Cerebellar nuclear complex (tissue), 1 donor: ENCODE data around the gene HIGD2A.
"Not testable (repeated sequence)": the region's sequence is repeated elsewhere in the genome, so short reads cannot be mapped to it uniquely, and the experiment has no call there.

Experiments
- DNase-seq, 2 experiments: peaks; one replicate each; lab custom pipeline; 2025; lab: John Stamatoyannopoulos, UW

HIGD2A gene

DNA sequence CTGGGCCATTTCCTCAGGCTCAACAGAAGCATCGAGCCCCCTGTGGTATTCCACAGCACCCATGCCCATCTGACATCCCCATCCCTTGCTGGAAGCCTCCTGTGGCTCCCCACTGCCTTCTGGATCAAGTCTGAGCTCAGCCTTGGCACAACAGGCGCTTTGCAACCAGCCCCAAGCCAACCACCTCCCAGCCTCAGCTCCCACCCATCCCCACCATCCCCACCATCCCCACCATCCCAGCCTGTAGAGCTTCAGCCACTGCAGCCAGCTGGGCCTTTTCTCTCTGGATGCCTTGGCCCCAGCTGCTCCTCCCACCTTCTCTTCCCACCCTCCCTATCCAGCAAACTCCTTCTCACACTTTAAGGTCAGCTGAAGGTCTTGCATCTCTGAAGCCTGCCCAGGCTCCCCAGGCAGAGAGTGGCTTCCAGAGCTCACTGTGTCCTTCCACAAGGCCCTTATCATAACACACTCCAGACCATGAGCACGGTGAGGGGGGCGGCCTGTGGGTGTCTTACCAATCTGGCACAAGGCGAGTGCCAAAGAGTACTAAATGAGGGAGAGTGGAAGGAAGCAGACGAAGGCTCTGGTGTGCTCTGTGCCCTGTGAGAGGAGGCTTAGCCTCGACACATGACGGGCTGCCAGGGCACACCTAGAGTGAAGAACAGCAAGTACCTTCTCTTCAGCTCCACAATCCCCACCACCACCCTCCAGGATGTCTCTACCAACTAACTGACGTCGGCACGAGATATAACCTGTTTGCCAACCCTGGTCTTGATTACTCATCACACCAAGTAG, 6.5 kb downstream of the HIGD2A start:
- no peak for DNase-seq

DNA sequence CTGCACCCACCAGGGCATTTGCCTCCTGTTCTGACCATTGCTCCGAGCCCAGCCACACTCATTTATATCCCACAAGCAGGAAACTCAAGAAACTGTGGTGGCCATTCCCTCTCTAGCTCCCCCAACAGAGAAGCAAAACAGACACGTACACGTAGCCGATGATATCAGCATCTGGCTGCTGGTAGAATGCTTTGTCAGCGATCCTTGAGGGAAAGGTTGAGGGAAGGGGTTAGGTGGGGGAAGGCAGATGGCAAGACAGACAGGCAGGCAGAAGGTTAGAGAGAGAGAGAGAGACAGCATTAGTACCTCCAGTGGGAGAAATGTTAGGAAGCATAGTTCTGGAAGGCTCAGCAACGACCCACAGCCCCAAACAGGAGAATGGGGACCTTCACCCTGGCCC, 7.8 kb downstream of the HIGD2A start:
- no peak for DNase-seq

DNA sequence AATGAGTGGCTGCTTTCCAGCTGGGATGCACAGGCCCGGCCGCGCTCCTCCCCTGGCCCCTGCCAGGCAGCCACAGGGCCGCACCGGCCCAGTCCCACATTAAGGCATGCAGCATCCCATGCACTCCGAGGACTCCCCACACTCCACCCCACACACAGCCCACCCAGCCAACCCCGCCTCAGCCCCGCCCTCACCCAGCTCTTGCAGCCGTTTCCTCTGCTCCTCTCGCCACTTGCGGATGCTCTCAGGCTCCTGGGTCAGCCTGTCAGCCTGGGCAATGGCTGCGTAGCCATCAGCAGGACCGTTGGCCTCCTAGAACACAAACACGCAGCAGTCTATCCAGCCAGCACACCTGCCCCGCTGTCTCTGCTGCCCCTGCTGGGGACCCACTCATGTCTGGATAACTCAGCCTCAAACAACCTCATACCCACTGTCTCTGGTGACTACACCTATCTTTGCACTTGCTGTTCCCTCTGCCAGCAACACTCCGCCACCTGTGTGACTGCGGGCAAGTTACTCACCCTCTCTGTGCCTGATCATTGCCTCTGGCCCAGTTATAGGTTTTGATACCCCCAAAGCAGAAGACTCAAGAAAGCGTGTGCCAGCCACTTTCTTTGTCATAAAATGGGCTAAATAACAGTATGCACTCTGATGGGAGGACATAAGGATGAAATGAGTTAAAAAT, 9.3 kb downstream of the HIGD2A start:
- DNase-seq, result no peak

DNA sequence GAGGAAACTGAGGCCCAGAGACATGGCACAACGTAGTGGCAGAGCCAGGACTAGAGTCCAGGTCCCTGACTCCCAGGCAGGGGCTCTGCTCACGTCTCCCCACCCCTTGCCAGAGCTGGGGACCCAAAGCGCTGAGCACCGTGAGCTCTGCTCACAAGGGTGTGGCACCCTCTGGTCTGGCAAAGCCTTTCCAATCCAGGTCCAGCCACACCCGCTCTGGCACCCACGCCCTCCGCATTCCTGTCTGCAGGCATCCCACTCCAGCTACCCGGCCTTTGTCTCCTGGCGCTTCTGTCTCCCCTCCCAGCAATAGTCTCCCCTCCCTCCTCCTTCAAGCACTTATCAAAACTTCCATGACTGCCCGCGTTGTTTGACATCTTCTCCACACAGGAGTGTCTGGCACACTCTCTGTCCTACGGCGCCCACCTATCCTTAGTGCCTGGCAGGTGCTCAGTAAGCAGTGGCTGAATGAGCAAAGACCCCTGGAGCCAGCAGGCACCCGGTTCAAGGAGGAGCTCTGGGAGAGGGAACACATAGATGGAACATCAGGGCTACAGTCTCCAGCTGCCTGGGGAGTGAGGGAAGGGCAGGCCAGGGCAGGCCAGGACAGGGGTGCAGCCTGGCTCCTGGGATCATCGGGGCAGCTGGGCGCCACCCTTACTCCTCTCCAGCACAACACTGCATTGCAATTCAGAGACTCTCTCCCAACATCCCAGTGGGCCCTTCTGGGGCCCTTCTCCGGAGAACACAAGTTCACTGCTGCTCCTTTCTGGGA, 12.0 kb downstream of the HIGD2A start:
- DNase-seq, result no peak

DNA sequence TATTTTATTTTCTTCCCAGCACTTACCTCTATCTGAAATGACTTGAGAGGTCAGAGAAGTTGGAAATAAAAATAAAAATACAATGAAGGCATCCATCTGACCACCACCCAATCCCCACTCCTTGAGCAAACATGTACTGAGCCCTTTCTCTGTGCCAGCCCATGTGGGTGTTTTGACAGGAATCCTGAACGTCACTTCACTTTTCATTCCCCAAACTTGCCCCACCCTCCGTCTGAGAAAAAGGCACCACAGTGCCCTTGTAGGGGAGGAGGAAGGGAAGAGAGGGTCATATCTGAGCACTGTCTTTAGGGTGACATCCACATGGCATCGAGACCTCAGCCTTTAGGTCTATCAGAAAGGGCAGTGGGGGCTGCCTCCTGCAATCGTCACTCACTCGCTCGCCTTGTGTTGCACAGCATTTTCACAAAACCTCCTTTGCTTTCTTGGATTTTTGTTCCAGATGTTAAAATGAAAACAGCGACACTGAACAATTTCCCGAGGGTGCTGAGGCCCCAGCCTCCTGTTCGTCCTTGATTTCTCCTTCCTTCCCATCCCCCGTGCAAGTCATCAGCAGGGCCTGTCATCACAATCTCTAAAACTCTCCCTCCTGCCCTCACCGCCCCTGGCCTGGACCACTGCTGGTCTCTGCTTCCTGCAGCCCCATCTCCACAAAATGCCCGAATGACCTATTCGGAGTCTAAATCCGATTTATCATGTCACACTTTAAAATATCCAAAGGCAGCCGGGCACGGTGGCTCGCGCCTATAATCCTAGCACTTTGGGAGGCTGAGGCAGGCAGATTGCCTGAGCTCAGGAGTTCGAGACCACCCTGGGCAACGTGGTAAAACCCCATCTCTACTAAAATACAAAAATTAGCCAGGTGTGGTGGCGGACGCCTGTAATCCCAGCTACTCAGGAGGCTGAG, 13.0 kb downstream of the HIGD2A start:
- no peak for DNase-seq

DNA sequence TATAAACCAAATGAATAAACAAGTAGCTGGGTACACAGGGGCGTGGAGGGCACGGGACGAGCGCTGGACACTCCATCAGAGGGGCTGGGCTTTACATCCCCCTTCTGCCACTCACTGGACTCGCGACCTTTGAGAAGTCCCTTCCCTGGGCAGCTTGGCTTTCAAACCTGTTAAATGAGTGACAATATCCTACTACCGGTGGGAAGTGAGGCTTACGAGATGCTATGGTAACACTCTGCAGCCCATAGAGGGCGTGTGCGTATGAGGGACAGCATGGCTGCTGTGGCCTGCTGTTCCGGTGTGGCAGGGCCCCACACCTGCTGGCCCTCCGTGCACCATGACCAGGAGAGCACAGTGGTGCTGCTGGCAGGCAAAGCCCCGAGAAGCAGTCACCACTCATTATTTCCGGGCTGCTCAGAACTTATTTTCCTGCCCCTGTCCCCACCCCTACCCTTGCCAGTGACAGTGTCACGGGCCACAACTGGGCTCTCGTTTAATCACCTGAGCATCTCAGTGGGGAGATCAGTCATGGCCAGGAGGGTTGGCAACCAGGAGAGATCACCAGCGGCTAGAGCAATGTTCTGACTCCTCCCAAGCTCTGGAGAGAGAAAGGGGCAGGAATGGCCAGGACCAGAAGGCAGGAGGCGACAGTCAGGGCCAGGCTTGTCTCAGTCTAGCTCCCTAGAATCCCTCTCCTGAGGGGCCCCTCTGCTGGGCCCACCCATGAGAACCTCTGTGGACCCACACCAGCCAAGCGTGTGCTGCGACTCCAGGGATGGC, 17.3 kb downstream of the HIGD2A start:
- no peak for DNase-seq

DNA sequence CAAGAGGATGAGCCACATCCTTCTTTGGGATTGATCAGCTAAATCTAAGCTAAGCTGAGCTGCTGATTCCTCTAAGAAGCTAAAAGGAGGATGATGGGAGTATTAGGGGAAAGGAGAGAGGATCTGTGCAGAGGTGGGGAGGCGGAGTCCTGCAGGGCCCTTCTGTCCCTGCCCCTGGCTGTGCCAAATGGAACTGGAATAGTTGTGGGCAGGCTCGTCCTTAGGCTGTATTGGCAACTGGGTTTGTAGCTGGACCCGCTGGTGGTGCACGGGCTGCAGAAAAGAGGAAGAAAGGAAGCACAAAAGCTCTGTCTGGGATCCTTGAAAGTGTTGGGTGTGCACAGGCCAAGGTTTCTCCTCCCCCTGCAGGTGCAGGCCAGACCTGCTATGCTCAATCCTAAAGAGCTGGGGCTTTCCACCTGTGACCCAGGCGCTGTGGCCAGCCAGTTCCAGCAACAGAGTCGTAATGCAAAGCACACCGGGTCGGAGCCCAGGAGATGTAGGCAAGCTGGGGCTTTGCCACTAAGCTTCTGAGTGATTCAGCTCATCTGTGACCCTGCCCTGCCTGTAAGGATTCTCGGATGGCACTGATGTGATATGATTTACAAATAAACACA, 18.0 kb downstream of the HIGD2A start:
- DNase-seq, result no peak

DNA sequence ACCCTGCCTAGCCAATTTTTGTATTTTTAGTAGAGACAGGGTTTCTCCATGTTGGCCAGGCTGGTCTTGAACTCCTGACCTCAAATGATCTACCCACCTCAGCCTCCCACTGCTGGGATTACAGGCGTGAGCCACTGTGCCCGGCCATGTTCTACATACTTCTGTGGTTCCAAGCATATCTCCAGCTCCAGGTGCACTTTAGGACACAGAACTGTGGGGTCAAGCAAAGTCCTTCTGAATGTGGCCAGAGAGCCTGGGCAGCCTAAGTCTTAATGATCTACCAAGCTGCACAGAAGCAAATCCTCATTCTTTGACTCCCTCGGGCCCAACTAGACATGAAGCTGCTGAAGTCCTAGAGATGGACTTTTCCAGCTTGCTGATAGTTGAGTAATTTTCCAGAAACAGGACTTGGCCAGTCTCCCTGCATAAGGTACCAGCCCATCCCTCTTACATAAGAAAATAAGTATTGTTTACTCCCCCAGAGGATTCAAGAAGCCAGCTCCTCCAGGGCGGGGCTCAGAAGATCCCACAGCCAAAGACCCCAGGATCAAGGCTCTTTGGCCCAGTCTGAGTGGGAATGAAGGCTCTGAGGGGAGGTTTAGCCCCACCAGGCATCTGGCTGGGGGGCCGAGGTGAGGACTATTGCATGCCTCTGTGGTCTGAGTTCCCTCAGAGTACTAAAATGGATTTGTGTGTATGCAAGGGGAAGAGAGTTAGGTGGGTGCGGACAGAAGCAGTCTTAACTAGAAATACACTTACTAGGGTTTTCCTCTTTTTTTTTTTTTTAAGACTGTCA, 19.1 kb downstream of the HIGD2A start:
- DNase-seq, result no peak

DNA sequence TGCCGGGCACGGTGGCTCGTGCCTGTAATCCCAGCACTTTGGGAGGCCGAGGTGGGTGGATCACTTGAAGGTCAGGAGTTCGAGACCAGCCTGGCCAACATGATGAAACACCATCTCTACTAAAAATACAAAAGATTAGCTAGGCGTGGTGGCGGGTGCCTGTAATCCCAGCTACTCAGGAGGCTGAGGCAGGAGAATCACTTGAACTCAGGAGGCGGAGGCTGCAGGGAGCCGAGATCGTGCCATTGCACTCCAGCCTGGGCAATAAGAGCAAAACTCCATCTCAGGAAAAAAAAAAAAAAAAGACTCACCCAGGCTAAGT, 19.7 kb downstream of the HIGD2A start:
- DNase-seq, result not testable (repeated sequence)

DNA sequence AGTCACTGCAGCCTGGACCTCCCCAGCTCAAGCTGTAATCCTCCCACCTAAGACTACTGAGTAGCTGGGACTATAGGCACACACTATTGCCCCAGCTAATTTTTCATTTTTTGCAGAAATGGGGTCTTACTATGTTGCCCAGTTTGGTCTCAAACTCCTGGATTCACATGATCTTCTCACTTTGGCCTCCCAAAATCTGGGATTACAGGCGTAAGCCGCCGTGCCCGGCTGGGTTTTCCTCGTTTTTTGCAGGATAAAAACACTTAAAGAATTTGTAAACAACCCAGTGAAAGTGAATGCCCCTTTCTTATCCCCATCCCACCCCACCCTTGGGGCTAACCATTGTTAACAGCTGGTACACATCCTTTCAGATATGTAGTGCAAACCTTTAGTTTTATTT, 20.0 kb downstream of the HIGD2A start:
- no peak for DNase-seq

DNA sequence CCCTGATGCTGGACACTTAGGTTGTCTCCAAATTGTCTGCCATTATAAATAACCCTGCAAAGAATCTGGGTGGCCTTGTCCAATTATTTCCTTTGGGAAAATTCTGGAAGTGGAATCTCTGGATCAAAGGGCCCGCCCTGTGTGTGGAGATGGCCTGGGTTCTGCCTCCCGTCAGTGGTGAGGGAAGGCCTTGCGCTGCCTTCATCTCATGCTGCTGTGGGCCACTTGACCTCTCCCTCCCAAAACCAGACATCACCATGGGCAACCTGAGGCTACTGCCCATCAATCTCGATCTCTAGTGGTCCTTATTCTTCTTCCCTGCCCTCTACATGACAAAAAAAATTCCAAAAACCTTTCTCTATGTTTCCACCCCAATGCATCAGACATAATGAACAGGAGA, 21.2 kb downstream of the HIGD2A start:
- DNase-seq, result no peak

DNA sequence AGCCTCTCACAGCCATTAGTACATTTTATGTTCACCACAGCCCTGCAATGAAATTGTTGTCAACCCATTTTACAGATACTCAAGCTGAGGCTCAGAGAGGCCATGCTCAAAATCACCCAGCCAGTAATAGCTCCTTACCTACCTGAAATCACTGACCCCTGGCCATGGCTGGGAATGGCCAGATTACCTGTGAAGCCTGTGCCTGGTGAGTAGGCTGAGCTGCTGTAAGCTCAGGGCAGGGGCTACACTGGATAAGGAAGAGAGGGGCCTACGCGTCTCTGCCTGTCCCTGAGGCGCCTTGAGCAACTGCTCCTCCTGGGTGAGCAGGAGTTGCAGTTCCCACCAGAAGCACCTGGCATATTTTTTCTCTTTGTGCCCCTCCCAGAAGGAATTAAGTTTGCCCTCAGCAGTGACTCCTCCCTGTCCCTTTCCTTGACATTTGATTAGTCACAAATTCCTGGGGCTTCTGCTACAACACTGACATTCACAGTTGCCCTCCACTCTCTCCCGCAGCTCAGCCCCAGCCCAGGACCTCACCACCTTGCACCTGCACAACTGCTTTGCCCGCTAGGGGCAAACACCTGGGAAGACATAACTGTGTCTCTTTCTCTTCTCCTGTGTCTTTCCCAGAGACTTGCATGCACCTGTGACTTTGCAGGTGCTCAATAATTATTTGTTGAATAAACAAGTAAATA, 22.1 kb downstream of the HIGD2A start:
- DNase-seq, result no peak

DNA sequence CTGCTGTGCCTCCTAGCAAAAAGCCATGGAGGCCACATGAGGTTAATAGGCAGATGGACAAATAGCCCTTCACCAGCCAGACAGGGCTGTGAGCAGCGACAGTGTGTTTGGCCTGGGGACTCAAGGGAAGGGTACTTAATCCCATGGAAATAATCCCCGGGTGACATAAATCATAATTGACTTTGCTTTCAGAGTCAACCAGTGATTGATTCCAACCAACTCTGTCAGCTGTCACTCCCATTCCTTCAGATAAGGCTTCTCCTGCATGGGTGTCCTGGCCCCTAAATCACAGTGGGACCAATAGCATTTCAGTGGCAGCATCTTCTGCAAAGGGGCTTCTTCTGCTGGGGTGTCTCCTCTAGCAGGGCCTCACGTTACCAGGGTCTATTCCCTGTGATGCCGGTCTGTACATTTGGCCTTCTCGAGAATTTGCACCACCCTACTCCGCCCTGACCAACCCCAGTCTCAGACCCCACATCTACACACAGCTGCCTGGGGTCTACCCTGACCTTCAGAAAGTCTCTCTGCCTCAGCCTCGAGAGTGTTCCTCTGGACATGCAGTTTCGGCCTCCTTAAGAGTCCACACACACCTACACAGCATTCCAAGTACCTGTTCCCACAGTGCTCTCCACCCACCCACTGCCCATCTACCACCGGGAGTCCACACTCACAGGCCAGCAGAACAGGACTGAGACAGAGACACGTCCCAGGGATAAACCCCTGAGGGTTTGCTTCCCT, 24.1 kb downstream of the HIGD2A start:
- no peak for DNase-seq

DNA sequence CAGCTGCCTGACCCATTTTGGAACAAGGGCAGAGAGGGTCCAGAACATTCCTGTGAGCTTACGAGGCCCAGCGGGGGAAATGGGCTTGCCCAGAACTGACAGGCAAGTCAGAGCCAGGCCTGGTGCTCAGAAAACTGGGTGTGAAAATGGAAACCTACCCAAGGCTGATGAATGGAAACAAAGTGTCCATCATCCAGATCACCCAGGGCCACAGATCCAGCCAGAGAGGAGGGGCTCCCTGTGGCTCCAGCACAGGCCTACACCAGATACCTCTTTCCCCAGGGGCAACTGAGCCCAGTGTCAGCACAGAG, 24.7 kb downstream of the HIGD2A start:
- DNase-seq, result no peak

DNA sequence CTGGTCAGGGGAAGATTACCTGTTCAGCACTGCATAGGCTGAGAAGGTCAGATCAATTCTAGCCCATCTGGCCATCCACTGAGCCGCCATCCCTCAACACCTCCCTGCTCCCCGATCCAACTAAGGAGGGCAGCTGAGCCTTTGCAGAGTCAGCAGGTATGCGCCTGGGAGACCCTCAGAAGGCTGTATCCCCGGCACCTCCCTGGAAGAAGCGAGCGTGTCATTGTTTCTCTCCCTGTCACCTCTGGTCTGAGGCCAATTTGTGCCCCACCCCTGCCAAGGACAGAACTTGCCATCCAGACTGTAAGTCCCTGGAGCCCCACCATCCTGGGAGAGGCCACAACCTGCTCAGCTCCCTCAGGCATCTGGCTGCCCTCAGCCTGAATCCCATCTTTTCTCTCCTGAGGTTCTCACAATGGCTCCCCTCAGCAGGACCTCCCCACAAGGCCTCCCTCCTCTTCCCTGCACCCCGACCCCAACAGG, 25.2 kb downstream of the HIGD2A start:
- no peak for DNase-seq

DNA sequence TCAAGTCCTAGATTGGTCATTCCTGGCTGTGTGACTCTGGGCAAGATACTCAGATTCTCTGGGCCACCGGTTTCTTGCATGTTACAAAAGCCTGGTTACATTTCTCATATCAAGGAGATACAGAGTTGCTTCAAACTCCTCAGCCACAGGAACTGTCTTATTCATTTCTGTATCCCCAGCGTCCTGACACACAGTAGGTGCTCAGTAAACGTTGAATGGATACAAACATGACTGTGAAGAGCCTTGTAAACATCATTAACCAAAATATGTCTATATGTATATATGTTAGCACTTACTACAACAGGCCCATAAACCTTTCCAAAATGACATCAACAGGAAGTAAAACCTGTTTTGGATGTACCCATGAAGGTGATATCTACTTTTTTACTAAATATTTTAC, 26.2 kb downstream of the HIGD2A start:
- DNase-seq, result no peak

DNA sequence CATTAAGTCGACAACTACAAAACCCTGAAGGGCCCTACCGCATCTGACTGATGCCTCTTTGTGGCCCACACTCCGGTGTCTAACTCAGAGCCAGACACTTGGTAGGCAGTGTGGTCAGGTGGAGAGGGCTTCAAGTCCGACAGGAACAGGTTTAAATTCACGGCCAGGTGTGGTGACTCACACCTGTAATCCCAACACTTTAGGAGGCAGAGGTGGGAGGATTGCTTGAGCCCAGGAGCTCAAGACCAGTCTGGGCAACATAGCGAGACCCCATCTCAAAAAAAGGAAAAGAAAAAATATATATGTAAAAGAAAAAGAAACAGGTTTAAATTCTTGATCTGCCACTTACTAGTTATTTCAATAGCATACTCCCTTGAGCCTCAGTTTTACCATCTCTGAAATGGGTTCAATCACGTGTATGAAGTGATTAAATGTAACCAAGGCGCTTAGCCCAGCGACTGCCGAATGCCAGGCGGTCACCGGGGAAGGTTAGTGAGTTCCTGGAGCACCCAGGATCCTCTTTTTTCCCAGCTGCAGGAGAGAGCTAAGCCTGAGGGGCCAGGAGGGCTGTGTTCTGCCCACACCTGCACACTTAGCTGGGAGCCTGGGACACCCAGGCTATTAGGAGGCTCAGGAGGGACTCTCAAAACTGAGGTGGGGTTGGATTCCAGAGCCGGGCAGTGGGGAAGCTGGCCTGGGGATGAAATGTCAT, 26.8 kb downstream of the HIGD2A start:
- no peak for DNase-seq
